ENCODE measurements around the gene NUP93. TPM values are rescaled to one million over a fixed set of nuclear protein-coding genes. Genes with fewer than 3 reads are reported as not detected.

Gene NUP93
- polyA plus RNA-seq (ENCODE audit: insufficient read length) = 42.0 TPM

- DNase-seq (ENCODE audit: low read depth) = peak; percentile 67
Measured at GRCh38 chr16:56729735-56730662, at the start of gene NUP93. NUP93 (plus strand) TSS chr16:56730129; CDS start chr16:56748248, 18,119 bp downstream.

GRCh38 chr16:56681939-56682702, 47.8 kb upstream of the NUP93 start, which contains the start of gene MT1X:
MT1X (plus strand) TSS chr16:56682470; CDS start chr16:56682541, 71 bp downstream.
- peak; percentile 47 for DNase-seq (ENCODE audit: low read depth)

GRCh38 chr16:56682703-56683397, 47.1 kb upstream of the NUP93 start:
- DNase-seq (ENCODE audit: low read depth) = no peak

GRCh38 chr16:56683424-56684172, 46.3 kb upstream of the NUP93 start:
- no peak for DNase-seq (ENCODE audit: low read depth)

- DNase-seq (ENCODE audit: low read depth) = no peak
Measured at GRCh38 chr16:56684256-56684925, 45.5 kb upstream of the NUP93 start.

GRCh38 chr16:56684926-56685590, 44.9 kb upstream of the NUP93 start:
- DNase-seq (ENCODE audit: low read depth) = no peak

GRCh38 chr16:56686758-56687157, 43.2 kb upstream of the NUP93 start:
- DNase-seq (ENCODE audit: low read depth) = no peak

- no peak for DNase-seq (ENCODE audit: low read depth)
Measured at GRCh38 chr16:56688762-56689161, 41.2 kb upstream of the NUP93 start.

- no peak for DNase-seq (ENCODE audit: low read depth)
Measured at GRCh38 chr16:56689171-56689570, 40.8 kb upstream of the NUP93 start.

- no peak for DNase-seq (ENCODE audit: low read depth)
Measured at GRCh38 chr16:56690420-56691122, 39.4 kb upstream of the NUP93 start.

- no peak for DNase-seq (ENCODE audit: low read depth)
Measured at GRCh38 chr16:56691885-56692284, 38.0 kb upstream of the NUP93 start.

GRCh38 chr16:56695246-56695645, 34.7 kb upstream of the NUP93 start:
- no peak for DNase-seq (ENCODE audit: low read depth)

GRCh38 chr16:56697456-56698155, 32.3 kb upstream of the NUP93 start:
- no peak for DNase-seq (ENCODE audit: low read depth)

- no peak for DNase-seq (ENCODE audit: low read depth)
Measured at GRCh38 chr16:56700195-56700594, 29.7 kb upstream of the NUP93 start.

- DNase-seq (ENCODE audit: low read depth) = no peak
Measured at GRCh38 chr16:56700631-56701030, 29.3 kb upstream of the NUP93 start.

GRCh38 chr16:56701534-56701933, 28.4 kb upstream of the NUP93 start:
- no peak for DNase-seq (ENCODE audit: low read depth)

GRCh38 chr16:56702836-56703235, 27.1 kb upstream of the NUP93 start:
- DNase-seq (ENCODE audit: low read depth) = no peak

- DNase-seq (ENCODE audit: low read depth) = no peak
Measured at GRCh38 chr16:56708525-56709442, 21.1 kb upstream of the NUP93 start.
